ENCODE measurements around the gene XPO6.
A peak's percentile ranks its signal among the peaks of the same experiment; 100 is the strongest.

The XPO6 gene

DNA sequence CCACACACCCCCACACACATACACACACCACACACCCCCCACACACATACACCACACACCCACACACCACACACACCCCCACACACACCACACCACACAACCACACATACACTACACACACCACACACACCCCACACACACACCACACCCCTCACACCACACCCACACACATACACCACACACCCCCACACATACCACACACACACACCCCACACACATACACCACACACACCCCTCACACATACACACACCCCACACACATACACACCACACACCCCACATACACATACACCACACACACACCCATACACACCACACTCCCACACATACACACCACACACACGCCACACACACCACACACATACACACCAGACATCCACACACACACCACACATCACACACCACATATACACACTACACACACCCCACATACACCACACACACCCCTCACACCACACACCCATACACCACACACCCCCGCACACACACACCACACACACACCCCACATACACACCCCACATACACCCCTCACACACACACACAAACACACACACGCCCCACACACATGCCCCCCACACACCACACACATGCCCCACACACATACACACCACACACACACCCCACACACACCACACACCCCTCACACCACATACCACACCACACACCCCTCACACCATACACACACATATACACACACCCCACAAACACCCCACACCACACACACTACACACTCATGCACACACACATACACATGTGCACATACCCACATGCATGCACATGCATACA is 122.4 kb downstream of the XPO6 start (continued):
- TF ChIP-seq, protein P1, sequence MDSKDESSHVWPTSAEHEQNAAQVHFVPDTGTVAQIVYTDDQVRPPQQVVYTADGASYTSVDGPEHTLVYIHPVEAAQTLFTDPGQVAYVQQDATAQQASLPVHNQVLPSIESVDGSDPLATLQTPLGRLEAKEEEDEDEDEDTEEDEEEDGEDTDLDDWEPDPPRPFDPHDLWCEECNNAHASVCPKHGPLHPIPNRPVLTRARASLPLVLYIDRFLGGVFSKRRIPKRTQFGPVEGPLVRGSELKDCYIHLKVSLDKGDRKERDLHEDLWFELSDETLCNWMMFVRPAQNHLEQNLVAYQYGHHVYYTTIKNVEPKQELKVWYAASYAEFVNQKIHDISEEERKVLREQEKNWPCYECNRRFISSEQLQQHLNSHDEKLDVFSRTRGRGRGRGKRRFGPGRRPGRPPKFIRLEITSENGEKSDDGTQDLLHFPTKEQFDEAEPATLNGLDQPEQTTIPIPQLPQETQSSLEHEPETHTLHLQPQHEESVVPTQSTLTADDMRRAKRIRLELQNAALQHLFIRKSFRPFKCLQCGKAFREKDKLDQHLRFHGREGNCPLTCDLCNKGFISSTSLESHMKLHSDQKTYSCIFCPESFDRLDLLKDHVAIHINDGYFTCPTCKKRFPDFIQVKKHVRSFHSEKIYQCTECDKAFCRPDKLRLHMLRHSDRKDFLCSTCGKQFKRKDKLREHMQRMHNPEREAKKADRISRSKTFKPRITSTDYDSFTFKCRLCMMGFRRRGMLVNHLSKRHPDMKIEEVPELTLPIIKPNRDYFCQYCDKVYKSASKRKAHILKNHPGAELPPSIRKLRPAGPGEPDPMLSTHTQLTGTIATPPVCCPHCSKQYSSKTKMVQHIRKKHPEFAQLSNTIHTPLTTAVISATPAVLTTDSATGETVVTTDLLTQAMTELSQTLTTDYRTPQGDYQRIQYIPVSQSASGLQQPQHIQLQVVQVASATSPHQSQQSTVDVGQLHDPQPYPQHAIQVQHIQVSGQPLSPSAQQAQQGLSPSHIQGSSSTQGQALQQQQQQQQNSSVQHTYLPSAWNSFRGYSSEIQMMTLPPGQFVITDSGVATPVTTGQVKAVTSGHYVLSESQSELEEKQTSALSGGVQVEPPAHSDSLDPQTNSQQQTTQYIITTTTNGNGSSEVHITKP (tag by site-specific recombination; IDR thresholded peaks at IDR 0.05), result no peak
- TF ChIP-seq, protein P2, sequence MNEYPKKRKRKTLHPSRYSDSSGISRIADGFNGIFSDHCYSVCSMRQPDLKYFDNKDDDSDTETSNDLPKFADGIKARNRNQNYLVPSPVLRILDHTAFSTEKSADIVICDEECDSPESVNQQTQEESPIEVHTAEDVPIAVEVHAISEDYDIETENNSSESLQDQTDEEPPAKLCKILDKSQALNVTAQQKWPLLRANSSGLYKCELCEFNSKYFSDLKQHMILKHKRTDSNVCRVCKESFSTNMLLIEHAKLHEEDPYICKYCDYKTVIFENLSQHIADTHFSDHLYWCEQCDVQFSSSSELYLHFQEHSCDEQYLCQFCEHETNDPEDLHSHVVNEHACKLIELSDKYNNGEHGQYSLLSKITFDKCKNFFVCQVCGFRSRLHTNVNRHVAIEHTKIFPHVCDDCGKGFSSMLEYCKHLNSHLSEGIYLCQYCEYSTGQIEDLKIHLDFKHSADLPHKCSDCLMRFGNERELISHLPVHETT (tag by site-specific recombination; IDR thresholded peaks at IDR 0.05), result 0 out of 2 replicates have a peak, but pooled peaks have one; percentile 26
- TF ChIP-seq ZFP3 (tag by site-specific recombination; IDR thresholded peaks at IDR 0.05; ENCODE audit: low read depth), result no peak
- no peak for TF ChIP-seq ZFP37 (tag by site-specific recombination; IDR thresholded peaks at IDR 0.05)
- TF ChIP-seq ZBTB7A (tag by site-specific recombination; IDR thresholded peaks at IDR 0.05; ENCODE audit: low read depth), result 0 out of 2 replicates have a peak, but pooled peaks have one; percentile 51
- TF ChIP-seq ZNF48 (tag by site-specific recombination; IDR thresholded peaks at IDR 0.05), result no peak
- TF ChIP-seq OVOL3 (tag by site-specific recombination; IDR thresholded peaks at IDR 0.05), result no peak
- no peak for TF ChIP-seq SCRT1 (tag by site-specific recombination; IDR thresholded peaks at IDR 0.05; ENCODE audit: borderline replicate concordance)
- TF ChIP-seq ZNF248 (tag by site-specific recombination; IDR thresholded peaks at IDR 0.05), result peak; percentile 77; the same call in 1 of the 2 replicates
- TF ChIP-seq, protein P3, sequence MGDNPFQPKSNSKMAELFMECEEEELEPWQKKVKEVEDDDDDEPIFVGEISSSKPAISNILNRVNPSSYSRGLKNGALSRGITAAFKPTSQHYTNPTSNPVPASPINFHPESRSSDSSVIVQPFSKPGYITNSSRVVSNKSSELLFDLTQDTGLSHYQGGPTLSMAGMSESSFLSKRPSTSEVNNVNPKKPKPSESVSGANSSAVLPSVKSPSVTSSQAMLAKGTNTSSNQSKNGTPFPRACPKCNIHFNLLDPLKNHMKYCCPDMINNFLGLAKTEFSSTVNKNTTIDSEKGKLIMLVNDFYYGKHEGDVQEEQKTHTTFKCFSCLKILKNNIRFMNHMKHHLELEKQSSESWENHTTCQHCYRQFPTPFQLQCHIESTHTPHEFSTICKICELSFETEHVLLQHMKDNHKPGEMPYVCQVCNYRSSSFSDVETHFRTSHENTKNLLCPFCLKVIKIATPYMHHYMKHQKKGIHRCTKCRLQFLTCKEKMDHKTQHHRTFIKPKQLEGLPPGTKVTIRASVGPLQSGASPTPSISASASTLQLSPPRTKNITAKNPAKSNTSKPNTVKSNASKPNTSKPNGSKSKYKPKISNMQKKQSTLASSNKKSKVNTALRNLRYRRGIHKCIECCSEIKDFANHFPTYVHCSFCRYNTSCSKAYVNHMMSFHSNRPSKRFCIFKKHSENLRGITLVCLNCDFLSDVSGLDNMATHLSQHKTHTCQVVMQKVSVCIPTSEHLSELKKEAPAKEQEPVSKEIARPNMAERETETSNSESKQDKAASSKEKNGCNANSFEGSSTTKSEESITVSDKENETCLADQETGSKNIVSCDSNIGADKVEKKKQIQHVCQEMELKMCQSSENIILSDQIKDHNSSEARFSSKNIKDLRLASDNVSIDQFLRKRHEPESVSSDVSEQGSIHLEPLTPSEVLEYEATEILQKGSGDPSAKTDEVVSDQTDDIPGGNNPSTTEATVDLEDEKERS (tag by site-specific recombination; IDR thresholded peaks at IDR 0.05), result no peak
- 0 out of 2 replicates have a peak, but pooled peaks have one; percentile 22 for TF ChIP-seq ZBTB48 (tag by site-specific recombination; IDR thresholded peaks at IDR 0.05)
- TF ChIP-seq, protein P4, sequence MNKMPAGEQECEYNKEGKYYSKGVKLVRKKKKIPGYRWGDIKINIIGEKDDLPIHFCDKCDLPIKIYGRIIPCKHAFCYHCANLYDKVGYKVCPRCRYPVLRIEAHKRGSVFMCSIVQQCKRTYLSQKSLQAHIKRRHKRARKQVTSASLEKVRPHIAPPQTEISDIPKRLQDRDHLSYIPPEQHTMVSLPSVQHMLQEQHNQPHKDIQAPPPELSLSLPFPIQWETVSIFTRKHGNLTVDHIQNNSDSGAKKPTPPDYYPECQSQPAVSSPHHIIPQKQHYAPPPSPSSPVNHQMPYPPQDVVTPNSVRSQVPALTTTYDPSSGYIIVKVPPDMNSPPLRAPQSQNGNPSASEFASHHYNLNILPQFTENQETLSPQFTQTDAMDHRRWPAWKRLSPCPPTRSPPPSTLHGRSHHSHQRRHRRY (tag by site-specific recombination; IDR thresholded peaks at IDR 0.05), result no peak
- TF ChIP-seq, protein P5, sequence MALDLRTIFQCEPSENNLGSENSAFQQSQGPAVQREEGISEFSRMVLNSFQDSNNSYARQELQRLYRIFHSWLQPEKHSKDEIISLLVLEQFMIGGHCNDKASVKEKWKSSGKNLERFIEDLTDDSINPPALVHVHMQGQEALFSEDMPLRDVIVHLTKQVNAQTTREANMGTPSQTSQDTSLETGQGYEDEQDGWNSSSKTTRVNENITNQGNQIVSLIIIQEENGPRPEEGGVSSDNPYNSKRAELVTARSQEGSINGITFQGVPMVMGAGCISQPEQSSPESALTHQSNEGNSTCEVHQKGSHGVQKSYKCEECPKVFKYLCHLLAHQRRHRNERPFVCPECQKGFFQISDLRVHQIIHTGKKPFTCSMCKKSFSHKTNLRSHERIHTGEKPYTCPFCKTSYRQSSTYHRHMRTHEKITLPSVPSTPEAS (tag by site-specific recombination; IDR thresholded peaks at IDR 0.05), result peak; percentile 97
- TF ChIP-seq BCL11A (tag by site-specific recombination; IDR thresholded peaks at IDR 0.05; ENCODE audit: low read depth), result no peak
- TF ChIP-seq, protein P6, sequence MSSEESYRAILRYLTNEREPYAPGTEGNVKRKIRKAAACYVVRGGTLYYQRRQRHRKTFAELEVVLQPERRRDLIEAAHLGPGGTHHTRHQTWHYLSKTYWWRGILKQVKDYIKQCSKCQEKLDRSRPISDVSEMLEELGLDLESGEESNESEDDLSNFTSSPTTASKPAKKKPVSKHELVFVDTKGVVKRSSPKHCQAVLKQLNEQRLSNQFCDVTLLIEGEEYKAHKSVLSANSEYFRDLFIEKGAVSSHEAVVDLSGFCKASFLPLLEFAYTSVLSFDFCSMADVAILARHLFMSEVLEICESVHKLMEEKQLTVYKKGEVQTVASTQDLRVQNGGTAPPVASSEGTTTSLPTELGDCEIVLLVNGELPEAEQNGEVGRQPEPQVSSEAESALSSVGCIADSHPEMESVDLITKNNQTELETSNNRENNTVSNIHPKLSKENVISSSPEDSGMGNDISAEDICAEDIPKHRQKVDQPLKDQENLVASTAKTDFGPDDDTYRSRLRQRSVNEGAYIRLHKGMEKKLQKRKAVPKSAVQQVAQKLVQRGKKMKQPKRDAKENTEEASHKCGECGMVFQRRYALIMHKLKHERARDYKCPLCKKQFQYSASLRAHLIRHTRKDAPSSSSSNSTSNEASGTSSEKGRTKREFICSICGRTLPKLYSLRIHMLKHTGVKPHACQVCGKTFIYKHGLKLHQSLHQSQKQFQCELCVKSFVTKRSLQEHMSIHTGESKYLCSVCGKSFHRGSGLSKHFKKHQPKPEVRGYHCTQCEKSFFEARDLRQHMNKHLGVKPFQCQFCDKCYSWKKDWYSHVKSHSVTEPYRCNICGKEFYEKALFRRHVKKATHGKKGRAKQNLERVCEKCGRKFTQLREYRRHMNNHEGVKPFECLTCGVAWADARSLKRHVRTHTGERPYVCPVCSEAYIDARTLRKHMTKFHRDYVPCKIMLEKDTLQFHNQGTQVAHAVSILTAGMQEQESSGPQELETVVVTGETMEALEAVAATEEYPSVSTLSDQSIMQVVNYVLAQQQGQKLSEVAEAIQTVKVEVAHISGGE (tag by site-specific recombination; conservative IDR thresholded peaks at IDR 0.05; ENCODE audit: low read depth), result no peak
- TF ChIP-seq ZNF311 (tag by site-specific recombination; IDR thresholded peaks at IDR 0.05; ENCODE audit: borderline replicate concordance), result 0 out of 2 replicates have a peak, but pooled peaks have one; percentile 27
- TF ChIP-seq ZNF776 (tag by site-specific recombination; IDR thresholded peaks at IDR 0.05; ENCODE audit: borderline replicate concordance), result peak; percentile 34; the same call in 1 of the 2 replicates
- TF ChIP-seq ZNF266 (tag by site-specific recombination; IDR thresholded peaks at IDR 0.05; ENCODE audit: low read depth), result no peak
- no peak for TF ChIP-seq ZNF677 (tag by site-specific recombination; IDR thresholded peaks at IDR 0.05)
- no peak for TF ChIP-seq ZNF274 (IDR thresholded peaks at IDR 0.05; ENCODE audit: low read length)
- 0 out of 2 replicates have a peak, but pooled peaks have one; percentile 22 for TF ChIP-seq ZNF274 (tag by site-specific recombination; IDR thresholded peaks at IDR 0.05; ENCODE audit: borderline replicate concordance)
- TF ChIP-seq, protein P7, sequence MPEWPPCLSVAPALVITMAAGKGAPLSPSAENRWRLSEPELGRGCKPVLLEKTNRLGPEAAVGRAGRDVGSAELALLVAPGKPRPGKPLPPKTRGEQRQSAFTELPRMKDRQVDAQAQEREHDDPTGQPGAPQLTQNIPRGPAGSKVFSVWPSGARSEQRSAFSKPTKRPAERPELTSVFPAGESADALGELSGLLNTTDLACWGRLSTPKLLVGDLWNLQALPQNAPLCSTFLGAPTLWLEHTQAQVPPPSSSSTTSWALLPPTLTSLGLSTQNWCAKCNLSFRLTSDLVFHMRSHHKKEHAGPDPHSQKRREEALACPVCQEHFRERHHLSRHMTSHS (tag by site-specific recombination; IDR thresholded peaks at IDR 0.05), result 0 out of 2 replicates have a peak, but pooled peaks have one; percentile 26

Measured in HEK293 (cell line).